ENCODE data around the gene BBX. TPM values are rescaled to one million over a fixed set of nuclear protein-coding genes. Genes with fewer than 3 reads are reported as not detected.

The BBX gene
- total and polyA plus RNA-seq, 2 of the 13 experiments (the other 11 are each of a cell fraction or from before 2014, with no cell fraction given) = 13.7 to 23.2 TPM

DNA sequence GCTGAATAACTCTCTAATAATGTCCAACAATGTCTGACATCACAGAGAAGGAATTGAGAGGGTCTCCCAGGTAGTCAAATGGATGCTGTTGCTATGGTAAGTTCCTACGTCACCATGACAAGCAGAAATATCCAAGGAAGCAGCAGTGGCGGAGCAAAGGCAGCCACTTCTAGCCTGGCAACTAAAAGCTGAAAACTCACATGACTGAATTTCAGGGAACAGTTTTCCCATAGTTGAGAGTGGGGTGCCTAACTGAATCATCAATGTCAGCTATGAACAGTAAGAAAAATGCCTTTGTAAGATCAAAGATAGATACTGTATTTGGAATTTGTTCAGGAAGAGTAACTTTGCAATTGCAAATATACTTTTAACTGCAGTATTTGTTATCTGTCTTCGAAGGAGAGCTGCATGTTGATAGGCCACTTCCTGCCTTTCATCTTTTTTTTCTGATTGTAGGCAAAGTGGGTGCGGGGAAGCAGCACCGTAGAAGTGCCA, 161.7 kb downstream of the BBX start (continued):
- TF ChIP-seq, protein P1, sequence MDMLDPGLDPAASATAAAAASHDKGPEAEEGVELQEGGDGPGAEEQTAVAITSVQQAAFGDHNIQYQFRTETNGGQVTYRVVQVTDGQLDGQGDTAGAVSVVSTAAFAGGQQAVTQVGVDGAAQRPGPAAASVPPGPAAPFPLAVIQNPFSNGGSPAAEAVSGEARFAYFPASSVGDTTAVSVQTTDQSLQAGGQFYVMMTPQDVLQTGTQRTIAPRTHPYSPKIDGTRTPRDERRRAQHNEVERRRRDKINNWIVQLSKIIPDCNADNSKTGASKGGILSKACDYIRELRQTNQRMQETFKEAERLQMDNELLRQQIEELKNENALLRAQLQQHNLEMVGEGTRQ (IDR thresholded peaks at IDR 0.05; ENCODE audit: low read depth, low read length) = no peak
- TF ChIP-seq, protein P1 (CRISPR knock-in tag; IDR thresholded peaks at IDR 0.05; ENCODE audit: borderline replicate concordance) = no peak
- TF ChIP-seq SMARCE1 (IDR thresholded peaks at IDR 0.05; ENCODE audit: borderline replicate concordance) = no peak
- peak; percentile 49; the same call in 1 of the 2 replicates for TF ChIP-seq PPARG (CRISPR knock-in tag; conservative IDR thresholded peaks at IDR 0.05)
- TF ChIP-seq ZNF232 (CRISPR knock-in tag; IDR thresholded peaks at IDR 0.05; ENCODE audit: borderline replicate concordance) = no peak
- no peak for TF ChIP-seq ASH2L (IDR thresholded peaks at IDR 0.05; ENCODE audit: insufficient read length, low read depth, low read length)
- TF ChIP-seq CREB1 (IDR thresholded peaks at IDR 0.05) = peak; percentile 80
- peak; percentile 54 for TF ChIP-seq CREB1 (CRISPR knock-in tag; IDR thresholded peaks at IDR 0.05)
- TF ChIP-seq NR2F1 (CRISPR knock-in tag; IDR thresholded peaks at IDR 0.05) = no peak
- no peak for TF ChIP-seq ONECUT2 (CRISPR knock-in tag; IDR thresholded peaks at IDR 0.05)
- TF ChIP-seq ZFP36L1 (CRISPR knock-in tag; IDR thresholded peaks at IDR 0.05) = peak; percentile 65; the same call in 1 of the 2 replicates
- peak; percentile 43; the same call in 1 of the 2 replicates for TF ChIP-seq NR2F2 (IDR thresholded peaks at IDR 0.05; ENCODE audit: borderline replicate concordance, low read depth)
- TF ChIP-seq CREM (IDR thresholded peaks at IDR 0.05) = peak; percentile 92
- no peak for TF ChIP-seq CREM (CRISPR knock-in tag; IDR thresholded peaks at IDR 0.05)
- no peak for TF ChIP-seq THAP7 (CRISPR knock-in tag; IDR thresholded peaks at IDR 0.05)
- TF ChIP-seq ZNF563 (CRISPR knock-in tag; IDR thresholded peaks at IDR 0.05) = no peak
- TF ChIP-seq DNMT3B (CRISPR knock-in tag; conservative IDR thresholded peaks at IDR 0.05) = no peak
- peak; percentile 13; the same call in 1 of the 2 replicates for TF ChIP-seq TFAP4 (IDR thresholded peaks at IDR 0.05; ENCODE audit: borderline replicate concordance, low read depth)
- TF ChIP-seq CCDC6 (CRISPR knock-in tag; IDR thresholded peaks at IDR 0.05) = 0 out of 2 replicates have a peak, but pooled peaks have one; percentile 13
- peak; percentile 26; the same call in 1 of the 2 replicates for TF ChIP-seq ZBTB7B (CRISPR knock-in tag; IDR thresholded peaks at IDR 0.05)
- peak; percentile 55; the same call in 1 of the 2 replicates for TF ChIP-seq SIX4 (CRISPR knock-in tag; IDR thresholded peaks at IDR 0.05)
- peak; percentile 34; the same call in 1 of the 2 replicates for TF ChIP-seq RFX1 (IDR thresholded peaks at IDR 0.05)
- TF ChIP-seq POGK (CRISPR knock-in tag; conservative IDR thresholded peaks at IDR 0.05) = no peak
- TF ChIP-seq TSC22D2 (CRISPR knock-in tag; IDR thresholded peaks at IDR 0.05; ENCODE audit: borderline replicate concordance) = no peak
- TF ChIP-seq TBX2 (CRISPR knock-in tag; IDR thresholded peaks at IDR 0.05; ENCODE audit: borderline replicate concordance) = peak; percentile 45; the same call in 1 of the 2 replicates
- TF ChIP-seq RBM39 (IDR thresholded peaks at IDR 0.05; ENCODE audit: low read depth, low read length, poor library complexity, severe bottlenecking) = no peak
- no peak for TF ChIP-seq ZNF703 (CRISPR knock-in tag; IDR thresholded peaks at IDR 0.05; ENCODE audit: borderline replicate concordance)
- TF ChIP-seq FOXK2 (IDR thresholded peaks at IDR 0.05) = no peak
